ENCODE results near the gene RNF225. TPM values are rescaled to one million over a fixed set of nuclear protein-coding genes. Genes with fewer than 3 reads are reported as not detected.

The RNF225 gene
- total and polyA plus RNA-seq, 10 of the 15 experiments (the other 5 are each of a cell fraction or from before 2014, with no cell fraction given), result 0.27 to 0.28 TPM; not detected in 8

DNA sequence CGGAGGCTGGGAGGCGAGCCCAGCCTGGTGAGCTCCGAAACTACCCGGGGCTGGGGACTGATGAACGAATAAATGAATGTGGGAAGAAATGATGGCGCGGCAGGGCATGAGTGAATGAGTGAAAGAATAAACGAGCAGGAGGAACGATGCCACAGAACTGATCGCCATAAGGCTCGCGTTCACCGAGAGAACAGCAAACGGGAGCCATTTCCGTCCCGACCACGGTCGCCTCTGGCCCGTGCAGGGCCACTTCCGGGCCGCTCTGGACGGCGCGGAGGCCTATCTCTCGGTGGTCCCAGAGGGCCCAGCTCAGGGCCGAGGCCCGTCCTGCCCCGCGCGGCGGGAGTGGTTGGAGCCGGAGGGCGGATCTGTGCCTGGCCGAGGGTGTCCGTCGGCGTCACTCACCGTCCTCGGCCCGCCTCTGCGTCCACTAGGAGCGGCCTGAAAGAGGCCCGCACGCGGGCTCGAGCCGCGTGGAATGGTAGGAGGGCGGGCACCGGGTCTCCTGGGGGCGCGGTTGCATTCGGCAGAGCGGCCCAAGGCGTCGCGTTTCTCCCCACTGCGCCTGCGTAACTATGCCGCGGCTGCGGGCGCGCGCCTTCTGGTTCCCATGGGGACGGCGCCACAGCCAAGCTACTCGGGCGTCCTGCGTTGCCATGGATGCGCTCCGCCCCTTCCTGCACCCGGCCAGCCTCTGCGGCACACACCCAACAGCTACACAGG lies 33.0 kb upstream of the RNF225 start, which contains the start of gene ZNF497:
Gene ZNF497 (minus strand): TSS at position 480 of the 723 bp plus-strand sequence. CDS start 5,116 bp downstream, outside the sequence.
- POLR2A ChIA-PET, result interaction anchor here (0.5 to 3.2 kb wide), 14 partner anchors 11 to 199 kb away, joined by 3 to 37 read pairs (median 5); partner anchors contain the start of genes TRIM28, ZNF446, ZNF837 and ZSCAN22
- intact Hi-C loops (cut with micrococcal nuclease; ENCODE audit: unreplicated experiment), result loop anchor here (1.0 to 2.0 kb wide), 2 partner anchors 18 to 35 kb away; partner anchors contain the start of gene ZNF837
- TF ChIP-seq NR2C1 (IDR thresholded peaks at IDR 0.05) (peak; percentile 70), DPF2 (IDR thresholded peaks at IDR 0.05) (no peak), NR2F1 (conservative IDR thresholded peaks at IDR 0.05) (peak; percentile 60; the same call in 1 of the 2 replicates), JUNB (IDR thresholded peaks at IDR 0.05) (no peak), SMAD1 (IDR thresholded peaks at IDR 0.05; ENCODE audit: low read depth, partially characterized antibody) (peak; percentile 59), EED (IDR thresholded peaks at IDR 0.05; ENCODE audit: low read depth) (no peak)
- TF ChIP-seq, protein P1, sequence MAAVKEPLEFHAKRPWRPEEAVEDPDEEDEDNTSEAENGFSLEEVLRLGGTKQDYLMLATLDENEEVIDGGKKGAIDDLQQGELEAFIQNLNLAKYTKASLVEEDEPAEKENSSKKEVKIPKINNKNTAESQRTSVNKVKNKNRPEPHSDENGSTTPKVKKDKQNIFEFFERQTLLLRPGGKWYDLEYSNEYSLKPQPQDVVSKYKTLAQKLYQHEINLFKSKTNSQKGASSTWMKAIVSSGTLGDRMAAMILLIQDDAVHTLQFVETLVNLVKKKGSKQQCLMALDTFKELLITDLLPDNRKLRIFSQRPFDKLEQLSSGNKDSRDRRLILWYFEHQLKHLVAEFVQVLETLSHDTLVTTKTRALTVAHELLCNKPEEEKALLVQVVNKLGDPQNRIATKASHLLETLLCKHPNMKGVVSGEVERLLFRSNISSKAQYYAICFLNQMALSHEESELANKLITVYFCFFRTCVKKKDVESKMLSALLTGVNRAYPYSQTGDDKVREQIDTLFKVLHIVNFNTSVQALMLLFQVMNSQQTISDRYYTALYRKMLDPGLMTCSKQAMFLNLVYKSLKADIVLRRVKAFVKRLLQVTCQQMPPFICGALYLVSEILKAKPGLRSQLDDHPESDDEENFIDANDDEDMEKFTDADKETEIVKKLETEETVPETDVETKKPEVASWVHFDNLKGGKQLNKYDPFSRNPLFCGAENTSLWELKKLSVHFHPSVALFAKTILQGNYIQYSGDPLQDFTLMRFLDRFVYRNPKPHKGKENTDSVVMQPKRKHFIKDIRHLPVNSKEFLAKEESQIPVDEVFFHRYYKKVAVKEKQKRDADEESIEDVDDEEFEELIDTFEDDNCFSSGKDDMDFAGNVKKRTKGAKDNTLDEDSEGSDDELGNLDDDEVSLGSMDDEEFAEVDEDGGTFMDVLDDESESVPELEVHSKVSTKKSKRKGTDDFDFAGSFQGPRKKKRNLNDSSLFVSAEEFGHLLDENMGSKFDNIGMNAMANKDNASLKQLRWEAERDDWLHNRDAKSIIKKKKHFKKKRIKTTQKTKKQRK (IDR thresholded peaks at IDR 0.05; ENCODE audit: low read depth, low read length), result no peak
- TF ChIP-seq, protein P2, sequence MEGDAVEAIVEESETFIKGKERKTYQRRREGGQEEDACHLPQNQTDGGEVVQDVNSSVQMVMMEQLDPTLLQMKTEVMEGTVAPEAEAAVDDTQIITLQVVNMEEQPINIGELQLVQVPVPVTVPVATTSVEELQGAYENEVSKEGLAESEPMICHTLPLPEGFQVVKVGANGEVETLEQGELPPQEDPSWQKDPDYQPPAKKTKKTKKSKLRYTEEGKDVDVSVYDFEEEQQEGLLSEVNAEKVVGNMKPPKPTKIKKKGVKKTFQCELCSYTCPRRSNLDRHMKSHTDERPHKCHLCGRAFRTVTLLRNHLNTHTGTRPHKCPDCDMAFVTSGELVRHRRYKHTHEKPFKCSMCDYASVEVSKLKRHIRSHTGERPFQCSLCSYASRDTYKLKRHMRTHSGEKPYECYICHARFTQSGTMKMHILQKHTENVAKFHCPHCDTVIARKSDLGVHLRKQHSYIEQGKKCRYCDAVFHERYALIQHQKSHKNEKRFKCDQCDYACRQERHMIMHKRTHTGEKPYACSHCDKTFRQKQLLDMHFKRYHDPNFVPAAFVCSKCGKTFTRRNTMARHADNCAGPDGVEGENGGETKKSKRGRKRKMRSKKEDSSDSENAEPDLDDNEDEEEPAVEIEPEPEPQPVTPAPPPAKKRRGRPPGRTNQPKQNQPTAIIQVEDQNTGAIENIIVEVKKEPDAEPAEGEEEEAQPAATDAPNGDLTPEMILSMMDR (IDR thresholded peaks at IDR 0.05 in 2 of 3, conservative IDR thresholded peaks at IDR 0.05 in 1 of 3; ENCODE audit: control insufficient read depth in 2 of 3, extremely low read depth in 1 of 3, insufficient read depth in 1 of 3, low read depth in 3 of 3, low read length in 3 of 3), result peak in 2 of 3 experiments; percentile 5 to 6; a peak in 2 of 6 replicates
- TF ChIP-seq, protein P3, sequence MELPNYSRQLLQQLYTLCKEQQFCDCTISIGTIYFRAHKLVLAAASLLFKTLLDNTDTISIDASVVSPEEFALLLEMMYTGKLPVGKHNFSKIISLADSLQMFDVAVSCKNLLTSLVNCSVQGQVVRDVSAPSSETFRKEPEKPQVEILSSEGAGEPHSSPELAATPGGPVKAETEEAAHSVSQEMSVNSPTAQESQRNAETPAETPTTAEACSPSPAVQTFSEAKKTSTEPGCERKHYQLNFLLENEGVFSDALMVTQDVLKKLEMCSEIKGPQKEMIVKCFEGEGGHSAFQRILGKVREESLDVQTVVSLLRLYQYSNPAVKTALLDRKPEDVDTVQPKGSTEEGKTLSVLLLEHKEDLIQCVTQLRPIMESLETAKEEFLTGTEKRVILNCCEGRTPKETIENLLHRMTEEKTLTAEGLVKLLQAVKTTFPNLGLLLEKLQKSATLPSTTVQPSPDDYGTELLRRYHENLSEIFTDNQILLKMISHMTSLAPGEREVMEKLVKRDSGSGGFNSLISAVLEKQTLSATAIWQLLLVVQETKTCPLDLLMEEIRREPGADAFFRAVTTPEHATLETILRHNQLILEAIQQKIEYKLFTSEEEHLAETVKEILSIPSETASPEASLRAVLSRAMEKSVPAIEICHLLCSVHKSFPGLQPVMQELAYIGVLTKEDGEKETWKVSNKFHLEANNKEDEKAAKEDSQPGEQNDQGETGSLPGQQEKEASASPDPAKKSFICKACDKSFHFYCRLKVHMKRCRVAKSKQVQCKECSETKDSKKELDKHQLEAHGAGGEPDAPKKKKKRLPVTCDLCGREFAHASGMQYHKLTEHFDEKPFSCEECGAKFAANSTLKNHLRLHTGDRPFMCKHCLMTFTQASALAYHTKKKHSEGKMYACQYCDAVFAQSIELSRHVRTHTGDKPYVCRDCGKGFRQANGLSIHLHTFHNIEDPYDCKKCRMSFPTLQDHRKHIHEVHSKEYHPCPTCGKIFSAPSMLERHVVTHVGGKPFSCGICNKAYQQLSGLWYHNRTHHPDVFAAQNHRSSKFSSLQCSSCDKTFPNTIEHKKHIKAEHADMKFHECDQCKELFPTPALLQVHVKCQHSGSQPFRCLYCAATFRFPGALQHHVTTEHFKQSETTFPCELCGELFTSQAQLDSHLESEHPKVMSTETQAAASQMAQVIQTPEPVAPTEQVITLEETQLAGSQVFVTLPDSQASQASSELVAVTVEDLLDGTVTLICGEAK (IDR thresholded peaks at IDR 0.05; ENCODE audit: borderline replicate concordance), result peak; percentile 94
- TF ChIP-seq, protein P4, sequence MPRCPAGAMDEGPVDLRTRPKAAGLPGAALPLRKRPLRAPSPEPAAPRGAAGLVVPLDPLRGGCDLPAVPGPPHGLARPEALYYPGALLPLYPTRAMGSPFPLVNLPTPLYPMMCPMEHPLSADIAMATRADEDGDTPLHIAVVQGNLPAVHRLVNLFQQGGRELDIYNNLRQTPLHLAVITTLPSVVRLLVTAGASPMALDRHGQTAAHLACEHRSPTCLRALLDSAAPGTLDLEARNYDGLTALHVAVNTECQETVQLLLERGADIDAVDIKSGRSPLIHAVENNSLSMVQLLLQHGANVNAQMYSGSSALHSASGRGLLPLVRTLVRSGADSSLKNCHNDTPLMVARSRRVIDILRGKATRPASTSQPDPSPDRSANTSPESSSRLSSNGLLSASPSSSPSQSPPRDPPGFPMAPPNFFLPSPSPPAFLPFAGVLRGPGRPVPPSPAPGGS (IDR thresholded peaks at IDR 0.05; ENCODE audit: borderline replicate concordance, insufficient read depth, low read depth, low read length, poor library complexity, severe bottlenecking), result no peak

More for the DNA sequence above, 33.0 kb upstream of the RNF225 start, which contains the start of gene ZNF497:
- DNase-seq (ENCODE audit: low read depth, low spot score) (peak; percentile 86), ATAC-seq (peak; percentile 95), FAIRE-seq (peak; percentile 97)
- peak within 1 kb of the TSS; percentile 85 for H3K4me2 ChIP-seq (ENCODE audit: control insufficient read depth, insufficient read depth)
- no peaks in the 10 kb centered on the region for H3K79me2 ChIP-seq (ENCODE audit: control insufficient read depth, insufficient read depth, low read length)
- peaks cover 14% of the 10 kb centered on the region for H3K4me1 ChIP-seq (ENCODE audit: control insufficient read depth, insufficient read depth, low read length)
- peak within 1 kb of the TSS; percentile 89 for H3K9ac ChIP-seq (ENCODE audit: control insufficient read depth, insufficient read depth, low read length)
- RAD21 ChIA-PET (ENCODE audit: unreplicated experiment), result interaction anchor here (0.5 to 2.3 kb wide), 17 partner anchors 14 to 157 kb away, joined by 3 to 18 read pairs (median 4); partner anchors contain the start of genes ZBTB45, ZNF324B, ZNF544 and ZNF584
- H3K27me3 ChIP-seq (replicated peaks in 1 of 2; ENCODE audit: control insufficient read depth in 2 of 2, insufficient read depth in 2 of 2, low read length in 1 of 2), result no peaks in the 10 kb centered on the region
- TSS peak; percentile 88 for BruUV-seq (replicated peaks)
- under 1% methylated on average over 71 of the region's 74 CpGs for WGBS (ENCODE audit: insufficient coverage, insufficient replicate concordance, low lambda C conversion rate, missing lambda C conversion rate)
- CTCF ChIA-PET, result interaction anchor here (1.0 to 2.2 kb wide), 6 partner anchors 14 to 179 kb away, joined by 4 to 13 read pairs (median 6); partner anchors contain the start of genes ZBTB45, ZNF274 and ZNF837
- no peaks in the 10 kb centered on the region for H3K36me3 ChIP-seq (ENCODE audit: control insufficient read depth in 2 of 2, insufficient read depth in 2 of 2, low read length in 1 of 2)
- H3K9me3 ChIP-seq (replicated peaks; ENCODE audit: control insufficient read depth, insufficient read depth, low read length), result no peaks in the 10 kb centered on the region
- in situ Hi-C loops (cut with MboI), result no loop called here
- H3K4me3 ChIP-seq, result peak within 1 kb of the TSS; percentile 79
- SMC1A ChIA-PET (ENCODE audit: uncharacterized antibody, unreplicated experiment), result interaction anchor here (0.5 to 2.6 kb wide), 12 partner anchors 11 to 790 kb away, joined by 3 to 17 read pairs (median 4); partner anchors contain the start of genes CHMP2A, ZNF544, ZNF837 and ZSCAN22
- H3K27ac ChIP-seq (ENCODE audit: control insufficient read depth, insufficient read depth), result peak within 1 kb of the TSS; percentile 86
- no peaks in the 10 kb centered on the region for H4K20me1 ChIP-seq (ENCODE audit: control insufficient read depth, insufficient read depth)
- peak within 1 kb of the TSS; percentile 97 for H2AFZ ChIP-seq (ENCODE audit: control insufficient read depth, low read depth, low read length)
